Gastrocnemius medialis (tissue), 4 donors: Measurements from ENCODE around the gene CCDC141.

ENCODE experiments used
- POLR2A ChIP-seq, 2 donors: fragments of 450-650 bp; IDR thresholded peaks; one replicate each; pipeline ENCODE4 v1.6.1; 2017; ENCODE audit warnings: antibody characterized with exemption in 2 of 2, mild to moderate bottlenecking in 2 of 2, moderate library complexity in 2 of 2
- TF ChIP-seq, protein P1 (sequence below), 5 experiments: fragments of 450-650 bp in 3 of 5; fragments of 200-600 bp in 2 of 5; sonication (generic) in 2 of 5; IDR thresholded peaks in 4 of 5; conservative IDR thresholded peaks in 1 of 5; 1 replicate in 4 of 5; 2 replicates in 1 of 5; pipeline ENCODE4 v1.5.1; 2016 to 2019; ENCODE audit warnings: antibody characterized with exemption in 5 of 5, mild to moderate bottlenecking in 3 of 5, moderate library complexity in 3 of 5

DNA sequence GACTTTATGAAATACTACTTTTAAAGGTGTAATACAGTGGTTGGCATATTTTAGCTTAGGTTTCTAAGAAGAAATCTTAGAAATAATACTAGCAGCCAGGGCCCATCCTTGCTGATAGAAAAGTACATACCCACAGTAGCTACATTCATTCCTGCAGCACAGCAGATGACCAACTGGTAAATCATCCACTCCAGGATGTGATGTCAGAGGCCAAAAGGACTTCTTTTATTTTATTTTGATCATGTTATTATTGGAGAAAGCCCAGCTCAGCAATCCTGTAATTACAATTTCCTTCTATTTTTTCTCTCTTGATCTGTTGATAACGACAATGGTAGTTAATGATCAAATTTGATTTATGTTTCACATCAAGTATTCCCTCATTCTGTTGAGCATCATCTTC is 224.8 kb downstream of the CCDC141 start:
- TF ChIP-seq, protein P1, sequence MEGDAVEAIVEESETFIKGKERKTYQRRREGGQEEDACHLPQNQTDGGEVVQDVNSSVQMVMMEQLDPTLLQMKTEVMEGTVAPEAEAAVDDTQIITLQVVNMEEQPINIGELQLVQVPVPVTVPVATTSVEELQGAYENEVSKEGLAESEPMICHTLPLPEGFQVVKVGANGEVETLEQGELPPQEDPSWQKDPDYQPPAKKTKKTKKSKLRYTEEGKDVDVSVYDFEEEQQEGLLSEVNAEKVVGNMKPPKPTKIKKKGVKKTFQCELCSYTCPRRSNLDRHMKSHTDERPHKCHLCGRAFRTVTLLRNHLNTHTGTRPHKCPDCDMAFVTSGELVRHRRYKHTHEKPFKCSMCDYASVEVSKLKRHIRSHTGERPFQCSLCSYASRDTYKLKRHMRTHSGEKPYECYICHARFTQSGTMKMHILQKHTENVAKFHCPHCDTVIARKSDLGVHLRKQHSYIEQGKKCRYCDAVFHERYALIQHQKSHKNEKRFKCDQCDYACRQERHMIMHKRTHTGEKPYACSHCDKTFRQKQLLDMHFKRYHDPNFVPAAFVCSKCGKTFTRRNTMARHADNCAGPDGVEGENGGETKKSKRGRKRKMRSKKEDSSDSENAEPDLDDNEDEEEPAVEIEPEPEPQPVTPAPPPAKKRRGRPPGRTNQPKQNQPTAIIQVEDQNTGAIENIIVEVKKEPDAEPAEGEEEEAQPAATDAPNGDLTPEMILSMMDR (IDR thresholded peaks at IDR 0.05 in 4 of 5, conservative IDR thresholded peaks at IDR 0.05 in 1 of 5), result no peak
- no peak for TF ChIP-seq POLR2A (IDR thresholded peaks at IDR 0.05)
